ENCODE results near the gene IL12A.

The IL12A gene

DNA sequence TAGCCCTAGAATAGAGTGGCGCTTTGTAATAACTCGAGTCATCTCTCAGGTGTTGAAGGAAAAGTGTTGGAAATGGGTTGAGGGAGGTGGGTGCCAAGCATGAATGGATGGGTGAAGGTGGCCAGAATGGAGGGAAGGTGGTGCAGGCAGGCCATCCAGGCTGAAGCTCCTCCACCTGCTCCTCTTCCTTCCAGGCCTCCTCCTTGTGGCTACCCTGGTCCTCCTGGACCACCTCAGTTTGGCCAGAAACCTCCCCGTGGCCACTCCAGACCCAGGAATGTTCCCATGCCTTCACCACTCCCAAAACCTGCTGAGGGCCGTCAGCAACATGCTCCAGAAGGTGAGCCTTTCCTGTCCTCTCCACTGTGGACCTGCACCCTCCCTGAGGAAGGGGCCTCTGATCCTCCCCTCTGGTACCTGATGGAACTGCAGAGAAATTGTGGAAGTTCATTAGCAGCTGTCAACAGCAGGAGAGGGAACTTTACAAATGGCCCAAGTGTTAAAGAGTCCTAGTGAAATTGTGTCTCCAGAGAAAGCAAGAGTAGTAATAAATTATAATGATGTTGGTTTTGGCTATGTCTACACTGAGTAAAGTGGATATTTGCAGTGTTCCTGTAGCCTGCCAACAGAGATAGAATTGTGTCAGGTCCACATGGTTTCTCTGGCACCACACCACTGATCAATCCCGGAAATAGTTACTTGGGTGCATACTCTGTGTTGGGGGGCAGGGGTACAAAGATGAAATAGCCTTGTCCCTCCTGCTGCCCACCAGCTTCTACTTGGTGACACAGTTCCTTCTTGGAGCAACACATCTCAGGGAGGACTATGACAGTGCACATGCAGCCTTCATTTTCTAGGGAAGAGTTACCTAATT, 1.6 kb downstream of the IL12A start:
- no peak for DNase-seq (ENCODE audit: low read depth, low spot score)

DNA sequence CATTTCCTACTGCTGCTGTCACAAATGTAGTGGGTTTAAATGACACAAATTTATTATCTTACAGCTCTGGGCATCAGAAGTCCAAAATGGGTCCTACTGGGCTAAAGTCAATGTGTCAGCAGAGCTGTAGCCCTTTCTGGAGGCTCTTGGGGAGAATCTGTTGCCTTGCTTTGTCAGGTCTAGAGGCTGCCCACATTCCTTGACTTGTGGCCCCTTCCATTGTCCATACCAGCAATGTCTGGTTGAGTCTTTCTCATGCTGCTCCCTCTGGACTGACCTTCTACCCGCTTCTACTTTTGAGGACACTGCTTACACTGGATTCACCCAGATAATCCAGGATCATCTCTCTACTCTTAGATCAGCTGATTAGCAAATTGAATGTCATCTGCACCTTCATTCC, 3.0 kb downstream of the IL12A start:
- no peak for DNase-seq (ENCODE audit: low read depth, low spot score)

DNA sequence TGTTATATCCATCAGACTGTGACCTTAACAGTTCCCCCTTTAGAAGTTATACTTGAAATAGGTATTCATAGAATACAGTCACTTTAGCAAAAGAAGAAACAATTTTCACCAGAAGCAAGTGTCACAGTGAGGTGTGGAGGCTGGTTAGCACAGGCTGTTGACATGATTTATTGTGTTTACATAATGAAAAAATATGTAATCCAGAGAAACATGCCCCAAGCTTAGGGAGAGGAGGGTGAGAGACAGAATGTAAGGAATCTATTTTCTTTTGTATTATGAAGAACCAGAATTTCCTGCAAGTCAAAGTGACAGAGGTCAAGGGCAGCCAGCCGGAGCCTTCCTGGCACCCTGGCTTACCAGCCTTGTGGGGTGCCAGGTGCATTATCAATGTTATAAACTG, 4.0 kb downstream of the IL12A start:
- DNase-seq (ENCODE audit: low read depth, low spot score): no peak

DNA sequence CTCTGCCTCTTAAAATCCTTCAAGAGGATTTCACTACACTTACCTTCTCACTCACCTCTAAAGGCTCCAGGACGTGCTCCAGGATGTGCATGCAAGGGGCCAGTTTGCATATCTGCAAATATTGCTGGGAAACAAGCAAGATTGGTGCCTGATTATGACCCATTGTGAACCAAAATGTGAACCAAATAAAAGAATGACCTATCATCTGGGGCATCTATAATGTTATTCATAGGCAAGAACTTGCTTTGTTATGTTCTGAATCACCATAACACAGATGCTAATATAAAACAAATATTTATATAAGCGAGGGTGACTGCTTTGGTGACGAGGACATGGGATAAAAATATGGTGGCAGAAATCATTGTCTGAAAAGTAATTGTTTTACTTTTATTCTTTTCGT, 5.5 kb downstream of the IL12A start:
- DNase-seq (ENCODE audit: low read depth, low spot score): no peak

DNA sequence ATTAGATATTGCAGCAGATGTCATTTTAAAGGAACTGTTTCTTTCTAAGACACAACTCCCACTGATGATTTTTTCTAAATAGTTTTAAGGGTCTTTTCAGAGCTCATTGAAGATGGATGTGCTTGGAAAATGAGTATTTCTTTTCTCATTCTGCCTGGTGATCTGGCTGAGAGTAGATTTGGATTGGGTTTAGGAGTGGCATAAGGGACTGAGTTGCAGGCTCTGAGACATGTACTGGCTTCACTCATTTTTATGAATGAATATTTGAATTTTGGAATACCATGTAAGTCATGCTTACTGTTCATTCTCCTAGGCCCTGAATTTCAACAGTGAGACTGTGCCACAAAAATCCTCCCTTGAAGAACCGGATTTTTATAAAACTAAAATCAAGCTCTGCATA, 6.5 kb downstream of the IL12A start:
- no peak for DNase-seq (ENCODE audit: low read depth, low spot score)

DNA sequence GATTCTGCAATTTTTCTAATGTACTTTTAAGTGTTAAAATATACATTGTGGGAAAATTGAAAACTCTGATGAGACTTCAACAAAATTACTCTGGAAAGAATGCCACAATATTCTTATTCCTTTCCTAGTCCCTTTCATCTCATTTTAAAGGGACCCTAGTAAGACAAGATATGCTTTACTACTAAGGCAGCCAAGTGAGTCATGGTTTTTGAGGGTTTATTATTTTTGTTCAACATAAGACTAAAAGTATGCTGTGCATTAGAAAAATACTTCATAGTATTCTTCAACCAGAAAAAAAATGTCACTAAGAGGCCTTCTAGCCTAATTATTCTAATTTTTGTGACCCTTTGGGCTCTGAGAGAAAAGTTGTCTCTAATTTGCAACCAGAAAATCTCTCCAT, 7.4 kb downstream of the IL12A start:
- no peak for DNase-seq (ENCODE audit: low read depth, low spot score)

DNA sequence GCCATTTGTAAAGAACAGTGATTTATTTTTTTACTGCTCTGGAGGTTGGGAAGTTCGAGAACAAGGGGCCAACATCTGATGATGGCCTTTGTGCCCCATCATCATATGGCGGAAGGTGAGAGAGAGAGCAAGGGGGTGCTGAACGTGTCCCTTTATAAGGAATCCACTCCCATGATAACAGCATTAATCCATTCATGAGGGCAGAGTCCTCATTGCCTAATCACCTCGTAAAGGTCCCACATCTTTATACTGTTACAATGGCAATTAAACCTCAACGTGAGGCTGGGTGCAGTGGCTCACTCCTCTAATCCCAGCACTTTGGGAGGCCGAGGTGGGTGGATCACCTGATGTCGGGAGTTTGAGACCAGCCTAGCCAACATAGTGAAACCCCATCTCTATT, 8.3 kb downstream of the IL12A start:
- no peak for DNase-seq (ENCODE audit: low read depth, low spot score)

DNA sequence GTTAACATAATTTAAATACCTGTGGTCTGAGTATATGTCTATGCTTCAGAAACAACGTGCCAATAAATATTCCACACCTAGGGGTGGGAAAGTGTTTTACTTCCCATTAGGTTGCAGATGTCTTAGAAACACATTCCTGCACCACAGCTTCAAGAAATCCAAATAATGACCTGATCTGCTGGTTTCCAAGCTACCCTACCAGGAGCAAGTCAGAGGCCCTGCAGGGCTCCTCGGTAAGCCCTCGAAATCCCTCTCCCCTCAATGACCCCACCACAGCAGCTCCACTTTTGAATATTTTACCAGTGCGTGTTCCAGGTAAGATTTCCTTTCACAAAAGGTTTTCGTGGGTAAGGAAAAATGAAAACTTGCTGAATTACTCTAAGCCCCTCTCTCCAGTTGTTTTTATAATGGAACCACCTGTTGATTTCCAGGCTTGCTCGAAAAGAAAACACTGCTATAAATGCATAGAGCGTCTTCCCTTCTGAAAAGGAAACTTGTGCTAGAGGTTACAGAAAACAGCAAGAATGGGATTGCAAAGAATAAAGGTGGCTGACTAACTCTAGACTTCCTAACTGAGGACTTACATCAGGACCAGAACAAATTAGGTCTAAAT, 12.6 kb downstream of the IL12A start:
- no peak for DNase-seq (ENCODE audit: low read depth, low spot score)

DNA sequence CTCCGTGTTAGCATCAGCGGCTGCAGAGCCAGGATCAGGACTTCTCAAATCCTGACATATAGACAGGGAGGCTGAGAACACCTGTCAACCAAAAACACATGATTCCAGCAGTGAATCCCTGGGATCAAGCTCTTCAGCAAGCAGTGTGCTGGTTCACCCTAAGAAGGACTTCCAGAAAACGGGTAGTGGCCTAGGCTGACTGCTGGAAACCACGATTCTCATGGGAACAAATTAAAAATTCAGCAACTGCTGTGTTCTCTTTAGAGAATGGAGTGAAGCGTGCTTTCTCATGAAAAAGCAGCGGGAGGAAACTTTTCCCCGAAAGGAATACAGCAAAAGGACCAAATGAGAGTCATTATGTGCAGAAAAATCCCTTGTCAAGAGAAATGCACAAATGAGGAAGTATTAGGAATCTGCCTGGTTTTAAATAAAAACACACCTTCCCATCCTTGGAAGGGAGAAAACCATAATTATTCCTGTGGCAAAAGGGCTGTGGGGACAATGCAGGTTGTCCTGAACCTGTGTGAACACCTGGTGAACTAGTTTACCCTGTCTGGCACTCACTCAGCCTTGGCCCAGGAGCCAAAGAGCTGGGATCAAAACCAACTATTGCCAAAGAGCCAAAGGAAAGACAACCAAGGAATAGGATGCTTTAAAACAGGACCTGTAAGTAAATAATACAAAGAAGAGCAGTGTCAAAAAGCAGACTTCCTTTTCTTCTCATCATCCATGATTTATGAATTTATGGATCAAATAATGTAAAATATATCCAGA, 13.4 kb downstream of the IL12A start:
- DNase-seq (ENCODE audit: low read depth, low spot score): no peak

DNA sequence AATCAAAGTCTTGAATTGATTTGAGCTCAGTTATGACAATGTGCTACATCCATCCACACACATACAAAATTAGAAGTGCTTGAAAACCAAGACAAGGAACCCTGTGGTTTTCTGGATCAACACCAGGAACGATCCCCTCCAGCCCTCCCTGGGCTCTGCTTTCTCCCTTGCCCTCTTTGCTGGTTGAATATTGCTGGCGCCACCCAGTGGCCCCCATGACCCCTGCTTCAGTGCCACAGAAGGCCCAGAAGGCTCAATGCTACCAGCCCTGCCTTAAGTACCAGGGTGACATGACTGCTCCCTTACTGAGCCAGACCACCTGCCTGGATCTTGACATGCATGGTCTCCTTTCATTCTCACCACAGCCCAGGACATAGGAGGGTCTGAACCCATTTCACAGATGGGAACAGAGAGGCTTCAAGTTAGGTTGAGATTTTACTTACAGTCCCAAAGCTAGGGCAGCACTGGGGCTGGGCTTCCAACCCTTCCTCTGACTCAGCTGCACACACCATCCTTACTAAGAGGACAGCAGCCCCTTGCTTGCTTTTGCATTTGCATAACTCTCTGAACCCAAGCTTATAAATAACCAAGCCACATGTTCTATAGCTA, 15.0 kb downstream of the IL12A start:
- DNase-seq (ENCODE audit: low read depth, low spot score): no peak

DNA sequence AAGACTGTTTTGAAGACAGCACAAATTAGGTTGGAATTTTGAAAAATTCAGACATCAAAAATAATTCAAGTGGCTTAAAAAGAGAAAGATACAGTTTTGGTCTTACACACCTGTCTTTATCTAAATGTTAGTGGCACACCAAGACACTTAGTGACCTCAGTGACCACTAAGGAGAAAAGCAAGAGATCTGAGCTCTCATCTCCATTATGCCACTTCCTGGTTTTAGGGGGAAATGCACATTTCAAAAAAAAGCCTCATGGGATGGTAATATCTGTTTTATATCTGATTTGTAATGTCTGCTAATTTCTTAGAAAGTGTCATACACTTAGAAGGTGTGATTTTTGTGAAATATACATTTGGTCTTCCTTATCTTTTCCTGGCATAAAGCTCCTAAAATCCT, 16.4 kb downstream of the IL12A start:
- DNase-seq (ENCODE audit: low read depth, low spot score): no peak

DNA sequence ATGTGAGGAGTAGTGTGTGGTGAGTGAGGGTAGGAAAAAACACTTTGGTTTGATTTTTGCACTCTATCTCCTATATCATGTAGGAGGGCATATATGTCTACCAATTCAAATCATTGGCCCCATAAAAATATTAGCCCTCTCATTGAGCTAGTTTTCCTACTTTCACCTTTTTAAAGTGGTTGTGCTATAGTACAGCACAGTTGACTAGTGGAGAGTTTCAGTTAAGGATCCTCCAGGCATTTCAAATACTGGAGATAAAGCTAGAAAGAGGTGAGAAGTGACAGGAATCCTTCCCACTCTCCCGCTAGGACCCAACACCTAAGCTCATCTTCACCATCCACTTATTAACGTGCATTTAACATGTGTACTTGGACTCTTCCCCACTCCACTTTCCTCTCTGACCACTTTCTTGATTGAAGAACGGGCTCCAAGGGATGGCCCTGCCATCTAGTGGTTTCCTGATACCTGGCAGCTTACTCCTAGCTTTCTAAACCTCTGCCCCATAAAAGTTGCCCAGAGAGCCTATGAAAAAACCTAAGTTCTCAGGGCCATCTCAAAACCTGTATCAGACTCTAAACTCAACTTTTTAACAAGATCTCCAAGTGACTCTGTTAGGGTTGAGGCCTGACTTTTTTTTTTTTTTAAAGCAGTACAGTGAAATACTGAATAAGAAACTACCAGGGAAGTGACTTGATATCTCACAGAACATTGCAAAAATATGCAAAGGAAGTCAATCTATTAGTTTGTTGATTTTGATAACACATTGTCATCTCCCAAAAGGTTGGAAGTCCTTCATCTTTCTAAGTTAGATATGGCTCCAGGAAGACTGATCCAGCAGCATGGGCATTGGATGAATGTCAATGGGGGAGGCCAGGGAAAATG, 17.9 kb downstream of the IL12A start:
- no peak for DNase-seq (ENCODE audit: low read depth, low spot score)

DNA sequence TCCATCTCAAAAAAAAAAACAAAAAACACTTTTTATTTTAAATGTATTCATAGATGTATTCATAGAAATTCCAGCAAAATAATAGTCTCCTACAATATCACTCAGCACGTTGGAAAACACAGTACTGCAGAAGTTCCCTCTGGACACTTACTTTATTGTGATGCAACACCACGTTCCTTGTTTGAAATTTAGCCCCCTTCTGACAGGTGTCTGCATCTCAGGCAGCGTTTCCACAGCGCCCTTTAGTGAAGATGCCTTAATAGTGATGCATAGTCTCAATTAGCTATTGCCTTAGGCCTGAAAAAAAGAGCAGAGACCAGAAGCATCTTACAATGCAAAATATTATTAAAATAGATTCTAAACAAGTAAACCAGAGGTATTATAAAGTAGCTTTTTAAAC, 20.3 kb downstream of the IL12A start:
- no peak for DNase-seq (ENCODE audit: low read depth, low spot score)

DNA sequence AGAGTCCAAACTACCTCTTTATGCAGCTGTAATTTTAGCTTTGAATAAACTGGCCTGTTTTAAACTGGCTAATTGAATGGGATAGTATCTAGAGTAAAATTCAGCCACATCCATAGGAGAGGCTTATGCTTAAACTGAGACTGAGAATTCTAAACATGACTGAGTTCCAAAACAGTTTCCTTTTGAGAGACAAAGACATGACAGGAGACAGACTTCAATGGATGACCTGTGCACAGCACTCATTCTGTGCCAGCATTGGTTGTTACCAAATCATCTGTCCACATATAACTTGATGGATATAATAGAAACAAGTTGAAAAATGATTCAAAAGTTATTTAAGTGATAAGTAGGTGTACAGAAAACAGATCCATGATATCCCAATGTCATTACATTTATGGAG, 20.9 kb downstream of the IL12A start:
- DNase-seq (ENCODE audit: low read depth, low spot score): no peak

DNA sequence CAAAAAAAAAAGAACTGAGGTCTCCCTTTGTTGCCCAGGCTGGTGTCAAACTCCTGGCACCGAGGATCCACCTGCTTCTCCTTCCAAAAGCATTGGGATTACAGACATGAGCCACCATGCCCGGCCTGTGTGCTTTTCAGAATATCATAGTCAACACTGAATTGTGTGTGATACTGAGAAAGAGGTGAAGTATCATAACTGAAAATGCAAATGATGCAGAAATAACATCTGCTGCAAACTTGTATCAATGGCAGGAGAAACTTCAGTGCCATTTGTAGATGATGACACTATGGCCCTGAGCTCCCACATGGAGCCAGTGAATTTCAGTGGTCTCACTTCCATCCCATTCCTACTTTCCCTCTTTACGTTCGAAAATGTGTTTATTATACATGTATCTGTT, 21.9 kb downstream of the IL12A start:
- no peak for DNase-seq (ENCODE audit: low read depth, low spot score)

DNA sequence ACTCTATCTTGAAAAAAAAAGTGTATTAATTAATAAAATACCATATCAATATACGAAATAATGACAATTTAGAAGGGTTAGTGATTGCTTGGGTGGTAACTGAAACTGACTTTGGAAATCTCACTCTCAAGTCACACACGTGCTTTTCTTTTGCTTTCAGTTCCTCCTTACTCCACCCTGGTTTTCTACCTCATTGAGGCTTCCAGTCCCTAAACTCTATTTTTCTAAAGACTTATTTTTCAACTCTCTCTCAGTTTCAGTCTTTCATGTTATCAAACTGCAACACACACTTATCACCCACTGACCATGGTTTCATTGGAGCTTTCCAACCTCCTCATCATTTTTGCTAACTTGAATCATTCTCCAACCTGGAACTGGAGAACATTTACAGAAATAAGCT, 23.5 kb downstream of the IL12A start:
- no peak for DNase-seq (ENCODE audit: low read depth, low spot score)

DNA sequence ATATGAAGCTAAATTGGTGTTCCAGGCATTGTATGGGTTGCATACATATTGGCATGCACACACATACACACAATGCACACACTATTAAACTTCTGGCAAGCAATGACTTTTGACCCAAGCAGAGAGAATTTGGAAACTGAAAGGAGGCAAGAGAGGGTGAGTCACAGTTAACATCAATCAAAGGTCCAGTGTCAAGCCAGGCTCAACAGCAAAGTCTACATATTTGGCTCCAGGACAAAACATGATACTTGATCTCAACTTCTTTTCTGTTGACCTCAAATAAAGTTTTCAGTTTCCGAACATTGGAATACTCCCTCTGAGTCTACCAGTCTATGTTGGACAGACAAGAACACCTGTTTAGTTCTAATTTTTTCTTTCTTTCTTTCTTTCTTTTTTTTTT, 28.3 kb downstream of the IL12A start:
- no peak for DNase-seq (ENCODE audit: low read depth, low spot score)

DNA sequence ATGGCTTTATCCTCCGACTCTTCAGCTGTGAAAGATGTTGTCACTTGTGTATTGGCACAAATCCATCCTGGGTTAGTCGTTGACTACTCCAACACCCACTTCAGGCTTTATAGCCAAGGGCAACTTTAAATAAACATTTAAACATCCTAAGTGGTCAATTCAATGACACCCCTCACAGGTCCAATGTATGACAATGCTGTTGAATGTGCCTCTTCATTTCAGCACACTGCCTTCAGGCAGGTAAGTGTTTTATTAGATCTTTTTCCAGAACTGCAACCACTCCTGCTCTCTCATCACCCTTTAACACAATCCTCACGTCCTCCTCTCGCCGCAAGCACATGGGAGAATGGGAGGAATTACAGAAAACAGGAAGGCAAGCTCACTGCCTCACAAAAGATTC, 30.3 kb downstream of the IL12A start:
- no peak for DNase-seq (ENCODE audit: low read depth, low spot score)

DNA sequence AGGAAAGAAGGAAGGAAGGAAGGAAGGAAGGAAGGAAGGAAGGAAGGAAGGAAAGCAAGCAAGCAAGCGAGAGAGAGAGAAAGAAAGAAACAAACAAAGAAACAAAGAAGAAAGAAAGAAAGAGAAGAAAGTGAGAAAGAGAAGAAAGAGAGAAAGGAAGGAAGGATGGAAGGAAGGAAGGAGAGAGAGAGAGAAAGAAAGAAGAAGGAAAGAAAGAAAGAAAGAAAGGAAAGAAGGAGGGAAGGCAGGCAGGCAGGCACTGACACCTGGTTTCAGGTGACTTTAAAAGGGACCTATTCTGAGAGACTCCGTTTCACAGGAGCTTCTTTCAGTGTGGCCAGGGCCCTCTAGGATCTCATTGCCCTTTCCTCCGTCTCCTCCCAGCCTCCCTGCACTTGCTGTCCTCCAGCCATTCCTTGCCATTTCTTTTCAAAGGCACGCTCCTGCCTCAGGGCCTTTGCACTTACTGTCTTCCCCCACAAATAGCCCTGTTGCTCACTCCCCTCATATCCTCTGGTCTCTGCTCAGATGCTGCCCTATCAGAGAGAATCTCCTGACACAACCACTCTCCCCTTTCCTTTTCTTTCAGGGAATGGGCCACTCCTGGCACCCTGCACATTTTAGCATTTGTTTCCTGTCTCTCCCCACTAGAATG, 31.5 kb downstream of the IL12A start:
- no peak for DNase-seq (ENCODE audit: low read depth, low spot score)

DNA sequence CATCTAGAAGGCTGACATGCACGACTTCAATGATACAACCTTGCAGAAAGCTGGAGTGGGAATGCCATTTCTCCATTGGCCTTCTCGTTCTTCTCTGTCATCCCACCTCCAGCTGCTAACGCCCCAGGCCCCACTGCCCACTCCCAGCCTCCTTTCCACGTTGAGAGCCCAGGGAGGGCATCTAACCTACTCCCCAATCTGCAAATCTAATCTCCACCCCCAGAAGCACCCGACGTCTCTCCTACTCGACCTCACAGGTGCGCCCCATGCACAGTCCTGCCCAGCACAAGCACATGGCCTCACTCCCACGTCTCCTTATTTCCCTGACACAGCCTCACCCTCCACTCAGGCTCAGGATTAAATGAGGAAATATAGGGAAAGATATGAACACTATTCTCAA, 33.4 kb downstream of the IL12A start:
- no peak for DNase-seq (ENCODE audit: low read depth, low spot score)

DNA sequence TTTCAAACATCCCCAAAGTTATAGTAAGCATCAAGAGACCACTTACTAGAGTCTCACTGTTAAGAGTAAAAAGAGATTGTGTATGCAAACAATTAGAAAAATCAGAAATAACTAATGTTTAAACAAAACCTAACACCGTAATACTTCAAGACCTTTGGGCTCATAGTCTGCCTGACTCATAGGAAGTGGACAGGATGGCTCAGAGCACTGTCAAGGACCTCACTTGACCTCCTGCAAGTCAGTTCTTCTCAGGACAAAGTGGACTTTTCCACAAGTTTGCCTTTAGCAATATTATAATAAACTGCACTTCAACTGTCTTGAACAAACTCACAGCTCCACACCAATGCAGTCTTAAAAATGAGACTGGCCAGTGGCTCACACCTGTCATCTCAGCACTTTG, 34.8 kb downstream of the IL12A start:
- no peak for DNase-seq (ENCODE audit: low read depth, low spot score)
